Neural progenitor cell (in vitro differentiated cells): Measurements from ENCODE around the gene RBFOX2.

Experiments used
- CTCF ChIP-seq: fragments of 200-600 bp; sonication (generic); IDR thresholded peaks from 2 replicates; pipeline ENCODE4 v1.5.1; 2017; ENCODE audit warnings: antibody characterized with exemption, mild to moderate bottlenecking
- EZH2 ChIP-seq: fragments of 200-600 bp; sonication (generic); IDR thresholded peaks from 2 replicates; pipeline ENCODE4 v1.6.1; 2017; ENCODE audit warnings: antibody characterized with exemption, mild to moderate bottlenecking, moderate library complexity
- EZH2phosphoT487 ChIP-seq: fragments of 200-600 bp; sonication (generic); IDR thresholded peaks from 2 replicates; pipeline ENCODE4 v1.6.1; 2017; ENCODE audit warnings: antibody characterized with exemption

GRCh38 chr22:35752863-35753189 is 275.8 kb downstream of the RBFOX2 start:
- no peak for TF ChIP-seq EZH2phosphoT487
- no peak for TF ChIP-seq EZH2
- TF ChIP-seq CTCF: no peak
